GM18508 (cell line): ENCODE measurements around the gene HHEX.
"Not testable (repeated sequence)": the region's sequence is repeated elsewhere in the genome, so short reads cannot be mapped to it uniquely, and the experiment has no call there.

Experiments used
- ATAC-seq: cut with Tn5 transposase; IDR thresholded peaks from one replicate; pipeline ENCODE4 v1.9.1; 2021; ENCODE audit warnings: moderate number of reproducible peaks; ENCODE audit not compliant: insufficient read depth, unreplicated experiment

The HHEX gene

GRCh38 chr10:92689663-92690210 lies at the start of gene HHEX:
TSS of gene HHEX (plus strand) at chr10:92689955. CDS start at chr10:92689987, 32 bp downstream.
- no peak for ATAC-seq

GRCh38 chr10:92640107-92640506 lies 49.6 kb upstream of the HHEX start:
- ATAC-seq = no peak

- ATAC-seq = no peak
These were observed 48.3 kb upstream of the HHEX start for GRCh38 chr10:92641492-92641891.

GRCh38 chr10:92644921-92645320 lies 44.8 kb upstream of the HHEX start:
- no peak for ATAC-seq

GRCh38 chr10:92650864-92651263 lies 38.9 kb upstream of the HHEX start:
- not testable (repeated sequence) for ATAC-seq

GRCh38 chr10:92655426-92655825 lies 34.3 kb upstream of the HHEX start:
- ATAC-seq = no peak

- no peak for ATAC-seq
These were observed 33.3 kb upstream of the HHEX start for GRCh38 chr10:92656266-92656961.

- ATAC-seq = no peak
These were observed 32.7 kb upstream of the HHEX start for GRCh38 chr10:92657024-92657423.

- ATAC-seq = no peak
These were observed 26.9 kb upstream of the HHEX start for GRCh38 chr10:92662848-92663247.

GRCh38 chr10:92664322-92664721 lies 25.4 kb upstream of the HHEX start:
- no peak for ATAC-seq

- ATAC-seq = no peak
These were observed 22.7 kb upstream of the HHEX start for GRCh38 chr10:92667078-92667477.

- no peak for ATAC-seq
These were observed 12.0 kb upstream of the HHEX start for GRCh38 chr10:92677708-92678107.

GRCh38 chr10:92678206-92678605 lies 11.5 kb upstream of the HHEX start:
- ATAC-seq = no peak

- ATAC-seq = no peak
These were observed 8.4 kb upstream of the HHEX start for GRCh38 chr10:92681306-92681834.

- ATAC-seq = no peak
These were observed 1.2 kb upstream of the HHEX start for GRCh38 chr10:92688573-92688926.

GRCh38 chr10:92688927-92689662 lies 660 bp upstream of the HHEX start:
- no peak for ATAC-seq

GRCh38 chr10:92690211-92690914 lies 608 bp downstream of the HHEX start:
- no peak for ATAC-seq

- ATAC-seq = no peak
These were observed 1.3 kb downstream of the HHEX start for GRCh38 chr10:92690915-92691590.

- no peak for ATAC-seq
These were observed 1.9 kb downstream of the HHEX start for GRCh38 chr10:92691591-92692079.

GRCh38 chr10:92692080-92692671 lies 2.4 kb downstream of the HHEX start:
- no peak for ATAC-seq
